HG03175 (cell line): ENCODE results near the gene WNT1.

Experiments used
- ATAC-seq: cut with Tn5 transposase; IDR thresholded peaks from one replicate; pipeline ENCODE4 v1.9.1; 2021; ENCODE audit warnings: mild to moderate bottlenecking, moderate library complexity; ENCODE audit not compliant: unreplicated experiment

WNT1 gene

GRCh38 chr12:49026101-49026500, 48.0 kb downstream of the WNT1 start:
- no peak for ATAC-seq

- no peak for ATAC-seq
These were observed 48.8 kb downstream of the WNT1 start for GRCh38 chr12:49026678-49027480.

DNA sequence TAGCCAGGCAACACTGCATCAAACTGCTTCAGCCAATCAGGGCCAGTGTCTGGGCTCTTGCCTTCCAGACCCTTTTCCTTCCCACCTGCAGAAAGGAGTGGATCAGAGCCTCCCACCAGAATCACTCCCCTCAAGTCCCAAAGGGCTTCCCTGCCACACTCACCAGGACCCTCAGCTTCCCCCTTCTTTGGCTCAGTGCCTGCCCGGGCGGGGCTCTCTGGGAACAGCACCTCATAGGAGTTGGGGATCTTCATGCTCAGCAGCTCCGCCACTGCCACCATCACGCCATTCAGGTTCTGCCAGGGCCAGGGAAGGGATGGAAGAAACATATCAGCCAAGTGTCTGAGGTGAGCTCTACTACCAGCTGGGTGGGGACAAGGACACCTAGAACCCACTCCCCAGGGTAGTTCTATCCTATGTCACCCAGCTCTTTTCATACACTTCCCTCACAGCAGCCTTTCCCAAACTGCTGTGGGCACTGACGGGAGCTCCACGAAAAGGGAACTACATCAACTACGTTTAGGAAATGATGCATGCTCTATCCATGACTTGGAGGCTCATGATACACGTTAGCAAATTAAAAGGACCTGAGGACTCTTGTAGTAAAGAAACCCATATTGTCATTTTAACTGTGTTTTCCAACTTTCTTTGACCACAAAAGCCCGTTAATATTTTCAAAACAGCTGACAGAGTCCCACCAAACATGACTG, 49.9 kb downstream of the WNT1 start:
- ATAC-seq = no peak

- ATAC-seq = no peak
These were observed 50.6 kb downstream of the WNT1 start for GRCh38 chr12:49028666-49029275.

- ATAC-seq = no peak
These were observed 52.0 kb downstream of the WNT1 start for GRCh38 chr12:49030119-49030518.

DNA sequence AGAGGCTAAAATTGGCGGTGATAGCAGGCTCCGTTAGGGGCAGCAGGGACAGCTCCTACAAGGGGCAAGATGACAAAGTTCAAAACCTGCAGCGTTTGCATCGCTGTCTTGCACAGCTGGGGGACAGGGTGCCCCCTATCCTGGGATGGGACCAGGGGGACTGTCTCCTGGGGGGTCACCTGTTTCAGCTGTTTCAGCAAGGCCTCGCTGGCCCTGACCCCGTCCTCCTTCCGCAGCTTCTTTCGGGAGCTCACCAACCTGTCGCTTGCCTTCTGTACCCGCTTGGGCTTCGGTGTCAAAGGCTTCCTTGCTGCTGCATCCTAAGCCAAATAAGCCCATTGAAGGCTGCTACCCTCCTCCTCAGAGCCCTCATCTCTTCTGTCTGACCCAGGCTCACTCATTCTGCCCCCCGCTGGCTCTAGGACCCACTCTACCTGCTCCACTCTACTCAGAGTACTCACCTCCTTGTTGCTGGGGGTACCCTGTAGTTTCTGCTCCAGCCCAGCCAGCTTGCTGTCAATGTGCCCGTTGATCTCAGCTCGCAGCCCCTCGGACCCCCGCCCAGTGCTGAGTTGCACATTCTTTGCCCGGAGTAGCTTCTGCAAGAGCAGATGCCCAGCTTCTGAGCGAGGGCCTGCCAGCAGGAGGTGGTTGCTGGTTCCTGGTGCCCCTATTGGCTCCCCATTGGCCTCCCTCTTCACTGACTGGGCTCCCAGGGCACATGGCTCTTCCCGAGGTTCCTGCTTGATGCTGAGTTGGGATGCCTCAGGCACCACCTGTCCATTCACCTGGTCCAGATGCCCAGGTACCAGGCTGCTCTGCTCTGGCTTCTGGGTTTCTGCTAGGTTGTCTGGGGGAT, 52.8 kb downstream of the WNT1 start:
- no peak for ATAC-seq

DNA sequence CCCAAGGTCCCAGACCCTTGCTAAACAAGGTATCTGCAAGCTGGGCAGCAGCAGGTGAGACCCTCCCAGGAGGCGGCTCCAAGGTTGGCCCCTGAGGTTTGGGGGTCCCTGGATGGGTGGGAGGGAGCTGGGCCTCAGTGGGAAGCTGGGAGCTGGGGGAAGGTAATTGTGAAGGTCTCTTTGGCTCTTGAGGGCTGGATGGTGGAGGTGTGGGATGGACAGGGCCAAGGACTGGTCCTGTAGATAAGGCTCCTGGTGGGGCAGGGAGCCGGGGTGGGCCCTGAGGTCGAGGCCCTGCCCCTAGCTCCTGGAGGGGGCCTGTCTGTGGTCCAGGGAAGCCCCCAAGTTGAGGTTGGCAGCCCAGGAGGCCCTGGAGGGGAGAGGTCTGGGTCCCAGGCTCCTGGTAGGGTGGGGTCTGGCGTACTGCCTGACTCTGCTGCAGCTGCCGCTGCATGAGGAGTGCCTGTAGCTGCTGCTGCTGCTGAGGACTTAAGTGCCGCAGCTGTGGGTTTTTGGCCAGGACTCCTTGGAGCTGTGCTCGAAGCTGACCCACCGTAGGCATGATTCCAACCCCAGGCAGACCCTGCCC, 53.5 kb downstream of the WNT1 start:
- no peak for ATAC-seq
